Measurements from ENCODE around the gene UGT1A5. TPM values are rescaled to one million over a fixed set of nuclear protein-coding genes. Genes with fewer than 3 reads are reported as not detected.

UGT1A5 gene
- total RNA-seq, 1 experiment from 2014 or later: not detected

- TF ChIP-seq RAD21 (IDR thresholded peaks at IDR 0.05; ENCODE audit: low read depth): no peak
- no peak for TF ChIP-seq SP1 (IDR thresholded peaks at IDR 0.05; ENCODE audit: low read depth)
- TF ChIP-seq ATF3 (IDR thresholded peaks at IDR 0.05): no peak
These were observed 62.7 kb downstream of the UGT1A5 start (continued) for GRCh38 chr2:233775414-233775813.

- H2AFZ ChIP-seq (ENCODE audit: low read depth, low read length, poor library complexity, severe bottlenecking): no peak within 1 kb of the TSS
- no peak for DNase-seq (ENCODE audit: low read depth, low spot score)
- no peak within 1 kb of the TSS for H3K27ac ChIP-seq (ENCODE audit: low read depth, low read length)
- no peaks in the 10 kb centered on the region for H3K36me3 ChIP-seq (ENCODE audit: control insufficient read depth in 1 of 2, insufficient read depth in 2 of 2, low read length in 2 of 2)
- no peaks in the 10 kb centered on the region for H3K79me2 ChIP-seq (ENCODE audit: insufficient read depth, low read length)
- H4K20me1 ChIP-seq (ENCODE audit: insufficient read depth): no peaks in the 10 kb centered on the region
- H3K9me3 ChIP-seq (ENCODE audit: control insufficient read depth in 1 of 2, insufficient read depth in 1 of 2, low read depth in 1 of 2, low read length in 2 of 2): no peaks in the 10 kb centered on the region
- intact Hi-C loops (cut with micrococcal nuclease): no loop called here
- CTCF ChIA-PET: no interaction called here
- no peak for ATAC-seq
- no peak within 1 kb of the TSS for H3K9ac ChIP-seq (ENCODE audit: low read length)
- H3K9me2 ChIP-seq (ENCODE audit: insufficient read depth): no peaks in the 10 kb centered on the region
- no peak within 1 kb of the TSS for H3K4me3 ChIP-seq (replicated peaks in 1 of 2; ENCODE audit: low read depth in 1 of 2, low read length in 2 of 2)
- H3K4me2 ChIP-seq (ENCODE audit: low read length): no peak within 1 kb of the TSS
- TF ChIP-seq CBX3 (IDR thresholded peaks at IDR 0.05; ENCODE audit: low read depth): no peak
- TF ChIP-seq ZBTB33 (IDR thresholded peaks at IDR 0.05; ENCODE audit: extremely low read depth, insufficient replicate concordance, low read length): no peak
- no peak for TF ChIP-seq POLR2AphosphoS5 (IDR thresholded peaks at IDR 0.05; ENCODE audit: low read depth, low read length)
- no peak for TF ChIP-seq JUND (IDR thresholded peaks at IDR 0.05)
- TF ChIP-seq CTCF (IDR thresholded peaks at IDR 0.05 in 2 of 3, conservative IDR thresholded peaks at IDR 0.05 in 1 of 3; ENCODE audit: borderline replicate concordance in 1 of 3, insufficient read depth in 1 of 3, low read depth in 2 of 3, low read length in 2 of 3): no peak
- no peak for TF ChIP-seq EZH2 (IDR thresholded peaks at IDR 0.05)
- no peaks in the 10 kb centered on the region for H3K27me3 ChIP-seq (ENCODE audit: insufficient read depth, low read length)
- POLR2A ChIA-PET: no interaction called here
- no TSS peak for BruUV-seq (replicated peaks)
- RAD21 ChIA-PET (ENCODE audit: low non-redundant PET in 1 of 2, low total read pairs in 2 of 2, uncharacterized antibody in 2 of 2, unreplicated experiment in 2 of 2): no interaction called here
- no peaks in the 10 kb centered on the region for H3K4me1 ChIP-seq (ENCODE audit: control insufficient read depth in 1 of 2, insufficient read depth in 2 of 2, low read length in 2 of 2)
These were observed 65.3 kb downstream of the UGT1A5 start, which contains the start of gene MROH2A for GRCh38 chr2:233778030-233778429. MROH2A (plus strand) TSS chr2:233778330; CDS start chr2:233779359, 1,029 bp downstream.

Measured in HCT116 (cell line).